ENCODE data around the gene DNAAF3.
A peak's percentile ranks its signal among the peaks of the same experiment; 100 is the strongest.

The DNAAF3 gene

GRCh38 chr19:55197528-55197927, 31.1 kb upstream of the DNAAF3 start:
- Histone ChIP-seq H3K4me1 (ENCODE audit: control insufficient read depth, insufficient read depth, low read length) (no peaks in the 10 kb centered on the region), H3K36me3 (ENCODE audit: control insufficient read depth, insufficient read depth, low read length) (no peaks in the 10 kb centered on the region), H3K4me3 (ENCODE audit: insufficient read depth, low read depth, low read length) (no peak overlapping the region), H3K27me3 (ENCODE audit: control insufficient read depth, insufficient read depth, low read length, poor library complexity, severe bottlenecking) (no peaks in the 10 kb centered on the region), H3K9me3 (ENCODE audit: control insufficient read depth, low read length) (no peaks in the 10 kb centered on the region), H3K27ac (ENCODE audit: insufficient read depth, low read depth, low read length, poor library complexity, severe bottlenecking) (no peak overlapping the region)
- 75 to 77% methylated on average over 4 of the region's 4 CpGs for WGBS, 2 experiments

- no peaks in the 10 kb centered on the region for H3K36me3 ChIP-seq (ENCODE audit: control insufficient read depth, insufficient read depth, low read length)
- no peaks in the 10 kb centered on the region for H3K9me3 ChIP-seq (ENCODE audit: control insufficient read depth, low read length)
- 92% methylated on average over 10 of the region's 10 CpGs for WGBS, 2 experiments
- H3K4me3 ChIP-seq (ENCODE audit: insufficient read depth, low read depth, low read length), result no peak overlapping the region
- H3K4me1 ChIP-seq (ENCODE audit: control insufficient read depth, insufficient read depth, low read length), result no peaks in the 10 kb centered on the region
- H3K27ac ChIP-seq (ENCODE audit: insufficient read depth, low read depth, low read length, poor library complexity, severe bottlenecking), result no peak overlapping the region
- no peaks in the 10 kb centered on the region for H3K27me3 ChIP-seq (ENCODE audit: control insufficient read depth, insufficient read depth, low read length, poor library complexity, severe bottlenecking)
Measured at GRCh38 chr19:55196803-55197202, 30.4 kb upstream of the DNAAF3 start.

DNA sequence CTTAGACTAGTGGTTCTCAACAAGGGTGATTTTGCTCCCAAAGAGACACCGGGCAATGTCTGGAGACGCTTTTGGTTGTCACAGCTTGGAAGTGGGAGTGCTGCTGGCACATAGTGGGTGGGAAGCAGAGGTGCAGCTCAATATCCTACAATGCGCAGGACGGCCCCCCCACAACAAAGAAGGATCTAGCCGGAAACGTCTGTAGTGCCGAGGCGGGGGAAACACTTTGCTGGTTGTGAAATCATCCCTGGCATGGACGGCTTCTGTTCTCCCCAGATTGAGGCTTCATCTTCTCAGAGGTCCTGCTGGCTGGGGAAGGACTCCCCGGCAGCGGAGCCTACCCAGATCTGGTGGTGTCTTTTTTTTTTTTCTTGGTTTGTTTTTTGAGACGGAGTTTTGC, 27.1 kb upstream of the DNAAF3 start:
- WGBS, 2 experiments, result 90 to 91% methylated on average over 12 of the region's 12 CpGs
- H3K36me3 ChIP-seq (ENCODE audit: control insufficient read depth, insufficient read depth, low read length), result no peaks in the 10 kb centered on the region
- H3K4me3 ChIP-seq (ENCODE audit: insufficient read depth, low read depth, low read length), result no peak overlapping the region
- no peaks in the 10 kb centered on the region for H3K27me3 ChIP-seq (ENCODE audit: control insufficient read depth, insufficient read depth, low read length, poor library complexity, severe bottlenecking)
- no peaks in the 10 kb centered on the region for H3K9me3 ChIP-seq (ENCODE audit: control insufficient read depth, low read length)
- no peaks in the 10 kb centered on the region for H3K4me1 ChIP-seq (ENCODE audit: control insufficient read depth, insufficient read depth, low read length)
- H3K27ac ChIP-seq (ENCODE audit: insufficient read depth, low read depth, low read length, poor library complexity, severe bottlenecking), result no peak overlapping the region

DNA sequence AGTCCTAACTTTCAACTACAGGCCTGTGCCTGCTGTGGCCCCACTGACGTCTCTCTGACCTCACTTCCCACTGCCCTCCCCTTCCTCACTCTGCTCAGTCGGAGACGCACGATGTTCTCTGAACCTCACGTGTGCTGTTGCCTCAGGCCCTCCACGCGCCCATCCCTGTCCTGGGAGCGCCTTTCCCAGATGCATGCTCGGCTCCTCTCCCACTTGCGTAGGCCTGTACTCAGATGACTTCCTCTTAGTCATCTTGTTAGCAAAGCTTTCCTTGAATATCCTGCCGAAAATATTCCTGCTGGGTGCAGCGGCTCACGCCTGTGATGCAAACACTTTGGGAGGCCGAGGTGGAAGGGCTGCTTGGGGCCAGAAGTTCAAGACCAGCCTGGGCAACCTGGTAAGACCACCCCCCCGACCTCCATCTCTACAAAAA, 23.0 kb upstream of the DNAAF3 start:
- Histone ChIP-seq H3K4me1 (ENCODE audit: control insufficient read depth, insufficient read depth, low read length) (no peaks in the 10 kb centered on the region), H3K9me3 (ENCODE audit: control insufficient read depth, low read length) (no peaks in the 10 kb centered on the region), H3K36me3 (ENCODE audit: control insufficient read depth, insufficient read depth, low read length) (no peaks in the 10 kb centered on the region), H3K4me3 (ENCODE audit: insufficient read depth, low read depth, low read length) (no peak overlapping the region), H3K27me3 (ENCODE audit: control insufficient read depth, insufficient read depth, low read length, poor library complexity, severe bottlenecking) (no peaks in the 10 kb centered on the region), H3K27ac (ENCODE audit: insufficient read depth, low read depth, low read length, poor library complexity, severe bottlenecking) (no peak overlapping the region)
- WGBS, 2 experiments, result 78 to 79% methylated on average over 15 of the region's 15 CpGs

- WGBS, 2 experiments, result 80 to 82% methylated on average over 8 of the region's 8 CpGs
- Histone ChIP-seq H3K27me3 (ENCODE audit: control insufficient read depth, insufficient read depth, low read length, poor library complexity, severe bottlenecking) (no peaks in the 10 kb centered on the region), H3K27ac (ENCODE audit: insufficient read depth, low read depth, low read length, poor library complexity, severe bottlenecking) (no peak overlapping the region)
Measured at GRCh38 chr19:55188625-55189024, 22.2 kb upstream of the DNAAF3 start.

GRCh38 chr19:55186080-55186479, 19.7 kb upstream of the DNAAF3 start:
- no peaks in the 10 kb centered on the region for H3K36me3 ChIP-seq (ENCODE audit: control insufficient read depth, insufficient read depth, low read length)
- WGBS, 2 experiments, result 87 to 88% methylated on average over 12 of the region's 12 CpGs
- no peak overlapping the region for H3K4me3 ChIP-seq (ENCODE audit: insufficient read depth, low read depth, low read length)
- H3K9me3 ChIP-seq (ENCODE audit: control insufficient read depth, low read length), result no peaks in the 10 kb centered on the region
- H3K27me3 ChIP-seq (ENCODE audit: control insufficient read depth, insufficient read depth, low read length, poor library complexity, severe bottlenecking), result peaks cover 17% of the 10 kb centered on the region
- H3K4me1 ChIP-seq (ENCODE audit: control insufficient read depth, insufficient read depth, low read length), result no peaks in the 10 kb centered on the region
- H3K27ac ChIP-seq (ENCODE audit: insufficient read depth, low read depth, low read length, poor library complexity, severe bottlenecking), result no peak overlapping the region

More at GRCh38 chr19:55188625-55189024, 22.2 kb upstream of the DNAAF3 start:
- no peaks in the 10 kb centered on the region for H3K4me1 ChIP-seq (ENCODE audit: control insufficient read depth, insufficient read depth, low read length)
- H3K4me3 ChIP-seq (ENCODE audit: insufficient read depth, low read depth, low read length), result no peak overlapping the region
- H3K9me3 ChIP-seq (ENCODE audit: control insufficient read depth, low read length), result no peaks in the 10 kb centered on the region
- no peaks in the 10 kb centered on the region for H3K36me3 ChIP-seq (ENCODE audit: control insufficient read depth, insufficient read depth, low read length)

DNA sequence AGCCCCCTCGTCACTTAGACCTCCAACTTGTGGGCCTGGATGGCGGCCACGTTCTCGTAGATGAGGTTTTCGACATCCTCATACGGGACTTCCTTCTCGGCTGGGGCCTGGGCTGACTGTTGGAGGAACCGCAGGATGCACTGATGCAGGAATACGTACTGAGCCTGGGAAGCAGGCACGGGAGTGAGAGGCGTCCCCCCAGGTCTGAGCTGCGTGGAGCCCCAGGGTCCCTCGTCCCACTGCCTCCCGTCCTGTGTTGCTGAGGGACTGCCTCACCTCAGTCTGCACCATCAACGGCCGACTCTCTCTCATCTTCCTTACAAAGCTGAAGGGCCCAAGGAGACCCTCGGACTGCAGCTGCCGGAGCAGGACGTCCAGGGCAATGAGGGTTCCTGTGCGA, 15.3 kb upstream of the DNAAF3 start:
- Histone ChIP-seq H3K4me3 (ENCODE audit: insufficient read depth, low read depth, low read length) (no peak overlapping the region), H3K27ac (ENCODE audit: insufficient read depth, low read depth, low read length, poor library complexity, severe bottlenecking) (no peak overlapping the region), H3K36me3 (ENCODE audit: control insufficient read depth, insufficient read depth, low read length) (no peaks in the 10 kb centered on the region), H3K4me1 (ENCODE audit: control insufficient read depth, insufficient read depth, low read length) (peaks cover 9% of the 10 kb centered on the region), H3K9me3 (ENCODE audit: control insufficient read depth, low read length) (no peaks in the 10 kb centered on the region), H3K27me3 (ENCODE audit: control insufficient read depth, insufficient read depth, low read length, poor library complexity, severe bottlenecking) (peaks cover 46% of the 10 kb centered on the region)
- WGBS, 2 experiments, result 82 to 84% methylated on average over 20 of the region's 20 CpGs

GRCh38 chr19:55179606-55180484, 13.4 kb upstream of the DNAAF3 start, which contains the start of gene SYT5:
TSS of gene SYT5 (minus strand) at chr19:55180289. CDS start at chr19:55179041, 1,248 bp downstream.
- H3K9me3 ChIP-seq (ENCODE audit: control insufficient read depth, low read length), result no peaks in the 10 kb centered on the region
- 3 to 4% methylated on average over 68 of the region's 68 CpGs for WGBS, 2 experiments
- peaks cover 9% of the 10 kb centered on the region for H3K4me1 ChIP-seq (ENCODE audit: control insufficient read depth, insufficient read depth, low read length)
- H3K27ac ChIP-seq (ENCODE audit: insufficient read depth, low read depth, low read length, poor library complexity, severe bottlenecking), result no peak within 1 kb of the TSS
- peak within 1 kb of the TSS; percentile 39 for H3K4me3 ChIP-seq (ENCODE audit: insufficient read depth, low read depth, low read length)
- no peaks in the 10 kb centered on the region for H3K36me3 ChIP-seq (ENCODE audit: control insufficient read depth, insufficient read depth, low read length)
- peaks cover 46% of the 10 kb centered on the region for H3K27me3 ChIP-seq (ENCODE audit: control insufficient read depth, insufficient read depth, low read length, poor library complexity, severe bottlenecking)

DNA sequence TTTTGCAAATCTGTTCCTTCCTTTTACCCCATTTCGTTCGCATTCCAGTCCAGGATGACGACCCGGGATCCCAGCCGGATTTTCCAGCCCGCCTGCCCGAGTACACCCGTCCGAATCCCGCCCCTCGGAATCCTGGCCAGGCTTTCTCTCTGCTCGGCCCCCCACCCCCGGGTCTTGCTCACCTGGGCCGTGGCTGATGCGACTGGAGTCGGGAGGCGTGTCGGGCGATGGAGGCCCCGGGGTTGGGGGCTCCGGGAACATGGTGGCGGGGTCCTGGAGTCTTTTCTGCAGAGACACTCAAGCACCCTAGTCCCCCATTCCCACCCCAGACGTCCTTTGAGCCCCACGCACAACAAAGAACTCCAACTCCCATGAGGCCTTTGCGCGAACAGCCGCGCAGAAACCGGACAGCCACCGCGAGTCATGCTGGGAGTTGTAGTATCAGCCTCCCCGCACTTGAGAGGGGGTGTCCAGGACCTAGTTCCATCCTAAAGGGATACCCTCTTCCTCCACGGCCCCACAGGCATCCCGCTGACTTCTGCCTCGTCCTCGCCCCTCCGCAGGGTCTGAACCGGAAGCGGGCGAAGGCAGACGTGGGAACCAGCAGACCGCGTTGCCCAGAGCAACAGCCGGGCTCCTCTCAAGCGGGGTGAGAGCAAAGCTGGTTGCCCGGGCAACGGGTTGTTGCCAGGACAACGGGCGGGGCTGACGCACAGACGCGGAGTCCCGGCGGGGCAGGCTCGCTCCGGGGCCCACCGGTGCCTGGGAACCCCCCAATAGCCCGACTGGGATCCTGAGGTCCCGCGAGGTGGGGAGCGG, 12.6 kb upstream of the DNAAF3 start:
- Histone ChIP-seq H3K4me3 (ENCODE audit: insufficient read depth, low read depth, low read length) (peak overlapping the region; percentile 39), H3K27me3 (ENCODE audit: control insufficient read depth, insufficient read depth, low read length, poor library complexity, severe bottlenecking) (peaks cover 49% of the 10 kb centered on the region), H3K36me3 (ENCODE audit: control insufficient read depth, insufficient read depth, low read length) (no peaks in the 10 kb centered on the region), H3K9me3 (ENCODE audit: control insufficient read depth, low read length) (no peaks in the 10 kb centered on the region), H3K4me1 (ENCODE audit: control insufficient read depth, insufficient read depth, low read length) (peaks cover 9% of the 10 kb centered on the region), H3K27ac (ENCODE audit: insufficient read depth, low read depth, low read length, poor library complexity, severe bottlenecking) (no peak overlapping the region)
- WGBS, 2 experiments, result 3% methylated on average over 61 of the region's 61 CpGs

GRCh38 chr19:55176076-55176475, 9.7 kb upstream of the DNAAF3 start:
- WGBS, 2 experiments, result 49 to 54% methylated on average over 2 of the region's 2 CpGs
- H3K27me3 ChIP-seq (ENCODE audit: control insufficient read depth, insufficient read depth, low read length, poor library complexity, severe bottlenecking), result peaks cover 59% of the 10 kb centered on the region
- no peaks in the 10 kb centered on the region for H3K36me3 ChIP-seq (ENCODE audit: control insufficient read depth, insufficient read depth, low read length)
- peaks cover 17% of the 10 kb centered on the region for H3K4me1 ChIP-seq (ENCODE audit: control insufficient read depth, insufficient read depth, low read length)
- H3K27ac ChIP-seq (ENCODE audit: insufficient read depth, low read depth, low read length, poor library complexity, severe bottlenecking), result no peak overlapping the region
- no peaks in the 10 kb centered on the region for H3K9me3 ChIP-seq (ENCODE audit: control insufficient read depth, low read length)
- H3K4me3 ChIP-seq (ENCODE audit: insufficient read depth, low read depth, low read length), result no peak overlapping the region
